Stimulated activated CD8-positive, alpha-beta memory T cell treated with anti-CD3 and anti-CD28 coated beads, Interleukin-7, amount 100 ng/mL, for 4 hours (primary cell): Measurements from ENCODE around the gene SCO2.
"Not testable (repeated sequence)": the region's sequence is repeated elsewhere in the genome, so short reads cannot be mapped to it uniquely, and the experiment has no call there.

Experiments
- DNase-seq, 2 donors: peaks; one replicate each; pipeline ENCODE4 v3.0.0-alpha.2; 2020; ENCODE audit warnings: low read depth in 2 of 2

The SCO2 gene

DNA sequence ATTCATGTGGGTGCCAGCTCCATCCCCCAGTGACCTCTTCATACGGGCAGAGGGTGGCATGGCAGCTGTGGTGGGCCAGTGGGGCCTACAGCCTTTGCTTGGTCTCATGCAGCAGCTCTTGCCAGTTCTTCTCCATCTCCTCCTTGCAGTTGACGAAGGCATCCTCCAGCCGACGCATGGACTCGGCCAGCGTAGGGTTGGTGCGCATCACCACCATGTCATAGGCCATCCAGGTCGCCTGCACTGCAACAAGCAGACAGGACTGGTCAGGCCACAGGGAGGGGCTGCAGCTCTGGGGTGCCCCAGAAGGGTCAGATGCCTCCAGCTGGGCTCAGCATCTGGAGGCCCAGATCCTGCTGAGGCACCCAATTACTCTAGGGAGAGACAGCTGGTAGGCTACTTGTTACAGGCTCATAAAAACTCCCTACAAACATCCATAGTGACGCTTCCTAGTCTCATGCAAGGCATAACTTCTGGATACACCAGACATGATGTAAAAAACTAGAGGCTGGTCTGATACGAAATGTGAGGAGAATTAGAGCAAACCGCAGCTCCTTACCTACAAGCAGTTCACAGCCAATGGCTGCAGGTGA is 25.9 kb upstream of the SCO2 start:
- no peak for DNase-seq

DNA sequence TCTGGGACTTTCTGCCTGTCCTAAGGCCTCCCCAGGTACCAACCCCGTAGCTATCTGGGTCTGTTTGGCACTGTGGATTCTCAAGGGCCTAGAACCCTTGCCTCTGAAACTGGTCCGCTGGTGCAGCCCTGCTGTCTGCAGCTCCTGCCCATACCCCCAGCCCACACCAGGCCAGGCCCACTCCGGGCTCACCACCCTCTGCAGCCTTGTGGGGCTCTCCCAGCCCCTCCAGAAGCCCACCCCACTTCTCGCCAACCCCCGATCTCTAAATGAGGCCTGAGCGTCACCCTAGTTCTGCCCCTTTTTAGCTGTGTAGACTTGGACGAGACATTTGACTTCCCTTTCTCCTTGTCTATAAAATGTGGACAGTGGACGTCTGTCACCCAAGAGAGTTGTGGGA is 25.0 kb upstream of the SCO2 start:
- DNase-seq = no peak

DNA sequence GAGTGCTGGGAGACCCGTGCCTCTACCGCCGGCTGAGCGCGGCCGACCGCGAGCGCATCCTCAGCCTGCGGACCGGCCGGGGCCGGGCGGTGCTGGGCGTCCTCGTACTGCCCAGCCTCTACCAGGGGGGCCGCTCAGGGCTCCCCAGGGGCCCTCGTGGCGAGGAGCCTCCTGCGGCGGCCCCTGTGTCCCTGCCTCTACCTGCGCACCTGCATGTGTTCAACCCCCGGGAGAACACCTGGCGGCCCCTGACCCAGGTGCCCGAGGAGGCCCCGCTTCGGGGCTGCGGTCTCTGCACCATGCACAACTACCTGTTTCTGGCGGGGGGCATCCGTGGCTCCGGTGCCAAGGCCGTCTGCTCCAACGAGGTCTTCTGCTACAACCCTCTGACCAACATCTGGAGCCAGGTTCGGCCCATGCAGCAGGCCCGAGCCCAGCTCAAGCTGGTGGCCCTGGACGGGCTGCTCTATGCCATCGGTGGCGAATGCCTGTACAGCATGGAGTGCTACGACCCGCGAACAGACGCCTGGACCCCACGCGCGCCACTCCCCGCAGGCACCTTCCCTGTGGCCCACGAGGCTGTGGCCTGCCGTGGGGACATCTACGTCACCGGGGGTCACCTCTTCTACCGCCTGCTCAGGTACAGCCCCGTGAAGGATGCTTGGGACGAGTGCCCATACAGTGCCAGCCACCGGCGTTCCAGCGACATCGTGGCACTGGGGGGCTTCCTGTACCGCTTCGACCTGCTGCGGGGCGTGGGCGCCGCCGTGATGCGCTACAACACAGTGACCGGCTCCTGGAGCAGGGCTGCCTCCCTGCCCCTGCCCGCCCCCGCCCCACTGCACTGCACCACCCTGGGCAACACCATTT is 23.8 kb upstream of the SCO2 start:
- DNase-seq = no peak

DNA sequence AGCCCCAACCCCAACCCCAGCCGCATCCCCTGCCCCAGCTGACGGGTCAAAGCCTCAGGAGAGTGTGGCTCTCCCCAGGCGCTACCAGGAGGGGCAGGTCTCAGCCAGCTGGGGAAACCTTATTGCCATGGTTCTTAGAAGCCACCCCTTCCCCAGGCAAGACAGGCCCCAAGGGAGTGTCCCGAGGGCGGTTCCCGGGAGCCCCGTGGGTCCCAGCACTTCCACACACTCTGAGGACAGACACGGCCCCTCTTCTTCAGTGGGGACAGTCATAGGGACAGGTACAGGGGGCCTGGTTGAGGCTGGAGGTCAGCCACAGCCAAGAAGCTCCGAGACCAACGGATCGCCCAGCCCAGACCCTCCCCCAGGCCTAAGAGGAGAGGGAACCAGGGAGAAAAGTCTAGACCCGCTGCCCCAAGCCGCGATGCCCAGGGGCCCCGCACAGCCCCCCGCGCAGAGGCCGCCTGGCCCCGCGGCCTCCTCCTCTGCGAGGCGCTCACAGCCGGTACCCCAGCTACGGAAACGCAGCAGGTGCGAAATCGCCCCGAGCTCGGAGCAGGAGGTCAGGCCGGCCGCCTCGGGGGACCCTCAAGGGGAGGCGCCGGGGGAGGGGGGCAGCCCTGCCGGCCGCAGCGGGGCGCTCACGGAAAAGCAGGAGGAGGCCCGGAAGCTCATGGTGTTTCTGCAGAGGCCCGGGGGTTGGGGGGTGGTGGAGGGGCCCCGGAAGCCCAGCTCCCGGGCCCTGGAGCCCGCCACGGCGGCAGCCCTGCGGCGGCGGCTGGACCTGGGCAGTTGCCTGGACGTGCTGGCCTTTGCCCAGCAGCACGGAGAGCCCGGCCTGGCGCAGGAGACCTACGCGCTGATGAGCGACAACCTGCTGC is 22.9 kb upstream of the SCO2 start:
- DNase-seq = peak in 1 of 2 donors; percentile 27

DNA sequence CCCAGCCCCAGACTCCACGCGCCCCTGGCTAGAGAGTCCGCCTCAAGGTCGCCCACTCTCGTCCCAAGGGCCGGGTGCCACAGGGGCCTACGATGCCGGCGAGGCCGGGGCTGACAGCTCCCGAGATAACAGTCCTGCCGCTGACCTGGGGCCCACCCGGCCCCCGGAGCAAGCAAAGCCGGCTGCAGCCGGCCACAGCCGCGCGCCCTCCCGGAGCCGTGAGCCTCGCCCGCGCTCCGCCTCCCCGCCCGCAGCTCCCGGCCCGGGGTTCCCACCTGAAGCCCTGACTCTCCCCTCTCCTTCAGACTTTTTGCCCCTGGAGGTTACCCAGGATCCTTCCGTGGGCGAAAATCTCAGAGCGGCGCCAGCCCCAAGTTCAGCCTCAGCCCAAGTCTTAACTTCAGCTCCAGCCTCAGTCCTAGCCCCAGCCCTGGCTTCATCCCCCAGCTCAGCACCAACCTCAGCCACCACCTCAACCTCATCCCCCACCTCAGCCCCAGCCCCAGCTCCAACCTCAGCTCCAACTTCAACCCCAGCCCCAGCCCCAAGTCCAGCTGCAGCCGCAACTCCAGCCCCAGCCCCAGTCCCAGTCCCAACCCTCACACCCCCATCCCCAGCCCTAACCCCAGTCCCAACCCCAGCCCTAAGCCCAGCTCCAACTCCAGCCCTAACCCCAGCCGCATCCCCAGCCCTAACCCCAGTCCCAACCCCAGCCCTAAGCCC is 22.0 kb upstream of the SCO2 start:
- DNase-seq = no peak

DNA sequence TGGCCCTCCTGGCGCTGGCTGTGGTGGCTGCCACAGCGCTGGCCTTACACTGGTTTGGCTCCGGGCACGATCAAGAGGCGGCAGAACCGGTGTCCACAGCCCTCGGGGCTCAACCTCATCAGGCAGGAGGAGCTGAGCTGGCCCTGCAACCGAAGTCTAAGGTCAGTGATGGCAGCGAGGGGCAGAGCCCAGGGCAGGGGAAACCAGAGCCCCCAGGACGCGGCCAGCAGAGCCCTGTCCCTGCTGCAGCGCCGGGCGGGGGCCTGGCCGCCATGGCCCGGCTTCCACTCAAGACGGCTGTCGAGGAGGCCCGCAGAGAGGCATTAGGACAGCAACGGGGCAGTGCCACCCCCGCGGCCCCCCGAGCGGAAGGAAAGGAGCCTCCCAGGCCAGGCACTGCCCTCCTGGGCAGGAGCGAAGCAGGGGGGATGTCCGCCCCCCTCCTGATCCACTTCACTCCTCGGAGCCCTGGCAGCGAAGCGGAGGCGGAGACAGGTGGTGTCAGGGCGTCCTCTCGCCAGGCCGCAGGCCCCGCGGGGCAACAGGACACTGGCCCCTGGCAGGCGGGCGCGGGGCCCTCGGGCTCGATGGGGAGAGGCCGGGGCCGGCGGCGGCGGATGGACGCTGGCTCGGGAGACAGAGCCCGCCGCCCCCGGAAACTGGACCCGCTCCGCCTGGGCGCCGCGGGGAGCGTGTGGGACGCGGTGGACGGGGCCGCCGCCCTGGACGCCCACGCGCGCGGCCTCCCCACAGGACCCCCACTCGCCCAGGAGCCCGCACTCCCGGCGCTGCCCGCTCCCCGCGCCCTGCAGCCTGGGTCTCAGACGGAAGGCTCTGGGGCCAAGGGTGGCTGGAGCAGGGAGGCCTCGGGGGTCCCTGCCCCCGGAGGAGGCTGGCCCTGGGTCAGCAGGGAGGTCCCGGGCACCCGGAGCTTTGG is 21.2 kb upstream of the SCO2 start:
- no peak for DNase-seq

DNA sequence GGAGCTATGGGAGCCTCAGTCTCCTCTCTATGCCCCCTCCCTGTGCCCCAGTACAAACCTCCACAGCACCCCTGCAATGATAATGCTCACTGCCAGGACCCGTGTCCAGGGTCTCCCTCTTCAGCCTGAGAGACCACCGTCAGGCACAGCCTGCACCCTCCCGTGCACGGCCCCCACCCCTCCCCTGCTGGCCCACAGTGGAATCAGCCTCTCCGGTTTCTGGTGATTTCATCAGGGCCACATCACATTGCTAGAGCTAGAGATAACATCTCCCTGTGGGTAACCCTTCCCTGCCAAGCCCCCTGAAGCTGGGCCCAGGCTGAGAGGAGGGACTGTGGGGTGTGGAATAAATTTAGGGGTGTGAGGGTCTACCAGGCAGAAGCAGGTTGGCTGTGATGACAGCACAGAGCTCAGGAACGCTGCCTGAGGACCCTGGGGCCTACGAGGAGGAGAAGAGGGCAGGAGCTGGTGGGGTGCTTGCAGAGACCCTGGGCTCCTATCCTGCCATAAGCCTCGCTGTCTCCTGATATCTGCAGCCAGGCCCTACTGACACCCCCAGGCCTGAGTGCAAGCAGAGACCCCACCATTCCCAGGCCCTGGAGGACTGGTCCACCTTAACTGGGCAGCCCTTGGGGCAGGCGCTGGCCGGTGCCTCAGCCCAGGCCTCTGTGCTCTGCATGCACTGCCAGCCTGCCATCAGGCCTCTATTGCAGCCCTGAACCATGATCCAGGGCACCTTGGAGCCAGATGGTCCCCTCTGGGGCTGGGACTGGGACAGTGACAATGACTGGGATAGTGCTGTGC is 20.3 kb upstream of the SCO2 start, which contains the start of gene KLHDC7B:
Gene KLHDC7B, plus strand, starts transcription at position 378 of the 804 bp plus-strand sequence. Its CDS starts 345 bp downstream, at position 723.
- peak in 1 of 2 donors; percentile 25 for DNase-seq

DNA sequence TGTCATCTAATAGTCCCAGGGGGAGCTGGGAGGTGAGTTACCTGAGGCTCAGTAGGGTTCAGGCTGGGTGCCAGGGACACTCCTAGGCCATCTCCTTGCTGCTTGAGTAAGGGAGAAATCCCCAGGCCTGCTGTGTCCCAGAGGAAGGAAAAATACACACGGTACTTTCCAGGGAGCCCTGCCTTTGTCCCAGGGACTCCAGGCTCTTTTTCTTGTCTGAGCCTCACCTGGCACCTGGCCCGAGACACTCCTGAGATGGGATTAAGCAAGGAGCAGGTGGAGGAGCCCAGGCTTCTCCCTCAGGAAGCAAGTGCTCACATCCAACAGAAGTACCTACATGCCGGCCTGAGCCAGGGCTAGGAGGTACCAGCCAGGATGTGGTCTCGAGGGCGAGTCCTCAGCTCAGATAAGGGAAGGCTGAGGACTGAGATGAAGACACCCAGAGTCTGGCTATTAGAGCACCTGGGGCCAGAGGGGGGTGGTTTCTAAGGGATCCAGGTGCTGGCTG is 19.4 kb upstream of the SCO2 start:
- no peak for DNase-seq

DNA sequence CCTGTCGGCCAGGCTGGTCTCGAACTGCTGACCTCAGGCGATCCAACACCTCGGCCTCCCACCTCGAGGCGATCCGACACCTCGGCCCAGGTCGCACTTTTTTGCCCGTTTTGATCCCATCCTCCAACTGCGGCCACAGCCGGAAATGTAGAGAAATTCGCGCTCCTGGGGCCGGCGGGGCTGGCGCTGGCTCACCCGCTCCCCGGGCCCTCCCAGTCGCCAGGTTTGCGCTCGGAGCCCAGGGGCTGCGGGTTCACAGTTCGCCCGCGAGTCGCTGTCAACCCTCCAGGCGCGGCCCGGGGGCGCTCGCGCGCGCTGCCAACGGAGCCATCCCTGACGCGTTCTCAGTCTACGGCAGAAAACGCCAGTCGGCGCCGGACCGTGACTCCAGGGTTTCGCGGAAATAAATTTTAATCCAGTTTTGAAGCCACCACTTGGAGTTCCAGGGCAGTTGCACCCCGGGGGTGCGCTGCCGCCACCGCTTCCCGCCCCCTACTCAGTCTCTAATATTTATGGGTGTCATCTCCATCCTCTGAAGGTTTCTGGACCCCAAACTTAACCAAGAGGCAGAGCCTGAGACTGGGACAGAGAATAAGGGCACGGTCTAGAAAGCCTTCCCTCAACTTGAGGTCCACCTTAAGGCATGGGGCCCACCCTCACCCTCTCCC is 18.8 kb upstream of the SCO2 start:
- DNase-seq = peak; percentile 64 to 82

DNA sequence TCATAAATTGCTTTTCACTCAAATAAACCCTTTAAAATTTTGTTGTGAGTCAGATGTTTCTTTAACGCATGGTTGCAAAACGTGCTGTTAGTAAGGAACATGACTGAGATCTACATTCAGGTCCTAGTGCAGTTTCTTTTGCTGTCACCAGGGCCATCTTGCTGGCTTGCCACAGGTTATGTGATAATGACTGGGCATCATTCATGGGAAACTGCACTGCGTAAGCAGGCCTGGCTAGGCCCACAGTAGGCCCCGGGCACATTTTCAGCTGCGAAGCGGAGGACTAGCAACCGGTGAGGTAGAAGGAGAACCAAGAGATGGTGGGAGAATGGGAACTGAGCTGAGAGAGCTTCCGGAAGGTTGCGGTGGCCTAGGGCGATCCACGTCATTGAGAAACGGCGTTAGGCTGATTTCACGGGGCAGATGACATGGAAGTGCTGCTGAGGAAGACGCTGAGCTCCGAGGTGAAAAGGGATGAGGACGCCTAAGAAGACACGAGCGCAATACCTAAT is 17.1 kb upstream of the SCO2 start:
- no peak for DNase-seq

DNA sequence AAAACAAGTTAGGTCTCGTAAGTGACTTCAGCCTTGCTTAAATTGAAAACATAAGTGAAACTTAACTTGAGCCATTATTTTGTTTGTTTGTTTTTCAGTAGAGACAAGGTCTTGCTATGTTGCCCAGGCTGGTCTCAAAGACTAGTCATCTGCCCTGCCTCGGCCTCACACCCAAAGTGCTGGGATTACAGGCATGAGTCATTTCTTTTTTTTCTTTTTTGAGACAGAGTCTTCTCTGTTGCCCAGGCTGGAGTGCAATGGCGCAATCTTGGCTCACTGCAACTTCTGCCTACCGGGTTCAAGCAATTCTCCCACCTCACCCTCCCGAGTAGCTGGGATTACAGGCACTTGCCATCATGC is 16.2 kb upstream of the SCO2 start:
- DNase-seq = not testable (repeated sequence)

DNA sequence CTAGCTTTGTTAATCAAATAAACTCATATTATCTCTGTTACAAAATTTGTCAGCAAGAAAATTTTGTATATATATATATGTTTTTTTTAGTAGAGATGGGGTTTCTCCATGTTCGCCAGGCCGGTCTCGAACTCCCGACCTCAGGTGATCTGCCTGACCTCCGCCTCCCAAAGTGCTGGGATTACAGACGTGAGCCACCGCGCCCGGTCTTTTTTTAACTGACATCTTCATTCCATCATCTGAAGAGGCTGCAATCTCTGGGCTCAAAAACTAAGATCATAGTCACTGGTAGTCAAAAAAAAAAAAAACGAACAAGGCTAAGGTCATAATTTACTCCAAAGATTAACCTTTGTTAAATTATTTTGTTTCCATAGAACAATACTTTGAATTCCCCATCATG is 15.0 kb upstream of the SCO2 start:
- DNase-seq = no peak

DNA sequence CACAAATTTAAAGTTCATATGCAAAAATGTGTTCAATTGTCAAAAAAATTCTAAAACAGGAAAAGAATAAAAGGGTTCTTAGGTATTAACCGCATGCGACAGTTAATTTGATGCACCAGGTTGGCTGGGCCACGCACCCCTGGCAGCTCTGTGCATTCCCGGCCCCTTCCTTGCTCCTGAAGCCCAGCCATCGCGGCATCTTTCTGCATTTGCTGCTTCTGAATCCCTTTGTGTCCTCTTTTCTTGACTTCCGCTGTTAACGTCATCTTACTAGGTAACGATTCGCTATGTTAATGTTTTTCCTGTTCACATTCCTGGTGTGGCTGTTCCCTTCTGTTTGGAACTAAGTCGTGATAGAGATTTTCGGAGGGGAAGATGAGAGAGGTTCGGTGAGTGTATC is 12.4 kb upstream of the SCO2 start:
- no peak for DNase-seq

DNA sequence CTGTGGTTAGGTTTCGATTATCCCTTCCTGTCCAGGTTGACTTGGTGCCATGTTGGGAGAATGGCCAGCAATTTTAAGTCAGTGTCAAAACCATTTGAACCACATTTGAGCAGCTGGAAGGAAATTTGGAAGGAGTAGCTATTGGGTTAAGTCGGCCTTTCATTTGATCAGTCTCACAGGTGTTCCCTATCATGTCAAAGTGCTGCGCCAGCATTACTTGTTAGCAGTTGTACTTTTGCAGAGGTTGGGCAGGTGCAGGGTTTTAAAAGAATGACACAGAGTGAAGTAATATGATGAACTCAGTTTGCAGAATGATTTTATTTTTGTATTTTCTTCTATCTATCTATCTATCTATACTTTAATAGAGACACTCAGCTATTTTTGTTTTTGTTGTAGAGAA is 10.8 kb upstream of the SCO2 start:
- no peak for DNase-seq

DNA sequence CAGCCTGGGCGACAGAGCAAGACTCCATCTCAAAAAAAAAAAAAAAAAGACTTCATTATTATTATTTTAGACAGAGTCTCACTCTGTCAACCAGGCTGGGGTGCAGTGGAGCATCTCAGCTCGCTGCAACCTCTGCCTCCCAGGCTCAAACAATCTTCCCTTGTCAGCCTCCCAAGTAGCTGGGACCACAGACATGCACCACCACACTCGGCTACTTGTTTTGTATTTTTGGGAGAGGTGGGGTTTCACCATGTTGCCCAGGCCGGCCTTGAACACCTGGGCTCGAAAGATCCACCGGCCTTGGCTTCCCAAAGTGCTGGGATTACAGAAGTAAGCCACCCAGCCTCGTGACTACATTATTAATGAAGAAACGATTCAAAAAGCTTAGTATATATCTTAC is 9.7 kb upstream of the SCO2 start:
- no peak for DNase-seq

DNA sequence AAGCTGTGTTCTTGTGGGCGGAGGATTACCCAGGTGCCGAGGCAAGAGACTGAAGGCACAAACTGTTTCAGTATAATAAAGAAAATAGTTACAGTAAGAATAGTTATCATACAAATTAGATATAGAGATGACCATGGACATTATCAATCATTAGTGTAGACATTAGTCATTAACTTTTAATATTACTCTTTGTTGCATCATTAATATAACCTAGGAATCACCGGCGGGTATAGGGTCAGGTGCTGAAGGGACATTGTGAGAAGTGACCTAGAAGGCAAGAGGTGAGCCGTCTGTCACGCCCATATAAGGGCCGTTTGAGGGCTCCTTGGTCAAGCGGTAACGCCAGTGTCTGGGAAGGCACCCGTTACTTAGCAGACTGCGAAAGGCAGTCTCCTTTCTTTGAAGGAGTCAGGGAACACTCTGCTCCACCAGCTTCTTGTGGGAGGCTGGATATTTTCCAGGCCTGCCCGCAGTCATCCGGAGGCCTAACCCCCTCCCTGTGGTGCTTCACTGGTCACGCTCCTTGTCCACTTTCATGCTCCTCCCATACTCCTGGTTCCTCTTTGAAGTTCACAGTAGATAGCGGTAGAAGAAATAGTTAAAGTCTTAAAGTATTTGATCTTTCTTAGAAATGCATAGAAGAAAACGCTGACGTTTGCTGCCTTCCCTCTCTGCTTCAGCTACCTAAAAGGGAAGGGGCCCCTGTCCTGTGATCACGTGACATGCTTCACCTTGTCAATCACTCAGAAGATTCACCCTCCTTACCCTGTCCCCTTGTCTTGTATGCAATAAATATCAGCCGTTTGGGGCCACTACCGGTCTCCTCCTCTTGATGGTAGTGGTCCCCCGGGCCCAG is 8.7 kb upstream of the SCO2 start:
- not testable (repeated sequence) for DNase-seq

DNA sequence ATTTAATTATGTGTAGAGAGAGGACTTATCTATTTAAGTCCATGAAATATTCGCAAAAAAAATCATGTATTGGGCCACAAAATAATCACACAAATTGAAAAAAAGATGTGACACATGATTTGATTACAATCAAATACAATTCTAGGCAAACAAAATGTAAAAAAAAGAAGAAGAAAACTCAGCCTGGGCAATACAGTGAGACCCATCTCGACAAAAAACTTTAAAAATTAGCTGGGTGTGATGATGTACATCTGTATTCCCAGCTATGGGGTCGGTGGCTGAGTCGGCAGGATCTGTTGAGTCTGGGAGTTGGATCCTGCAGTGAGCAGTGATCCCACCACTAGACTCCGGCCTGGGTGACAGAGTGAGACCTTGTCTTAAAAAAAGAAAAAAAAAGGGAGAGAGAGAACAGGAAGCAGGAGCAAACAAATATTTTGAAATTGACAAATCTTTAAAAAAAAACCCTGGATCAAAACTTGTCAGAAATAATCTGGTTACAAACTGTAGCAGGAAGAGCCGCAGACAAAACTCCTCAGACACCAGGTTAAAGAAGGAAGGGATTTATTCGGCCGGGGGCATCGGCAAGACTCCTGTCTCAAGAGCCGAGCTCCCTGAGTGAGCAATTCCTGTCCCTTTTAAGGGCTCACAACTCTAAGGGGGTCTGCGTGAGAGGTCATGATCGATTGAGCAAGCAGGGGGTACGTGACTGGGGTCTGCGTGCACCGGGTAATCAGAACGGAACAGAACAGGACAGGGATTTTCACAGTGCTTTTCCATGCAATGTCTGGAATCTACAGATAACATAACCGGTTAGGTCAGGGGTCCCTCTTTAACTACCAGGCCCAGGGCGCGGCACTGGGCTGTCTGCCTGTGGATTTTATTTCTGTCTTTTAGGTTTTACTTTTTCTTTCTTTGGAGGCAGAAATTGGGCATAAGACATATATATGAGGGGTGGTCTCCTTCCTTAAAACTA is 7.7 kb upstream of the SCO2 start:
- DNase-seq = no peak
